Adipose tissue (tissue), 3 donors: Measurements from ENCODE around the gene HSPBAP1. TPM values are rescaled to one million over a fixed set of nuclear protein-coding genes. Genes with fewer than 3 reads are reported as not detected.

Source experiments
- H3K27ac ChIP-seq: one replicate; pipeline ENCODE4 v1.5.1; 2013; ENCODE audit warnings: low read depth, low read length
- WGBS, 3 donors: extraction: QIAGEN DNeasy Blood & Tissue Kit; methylation state at CpG; one replicate each; pipeline ENCODE4 v1.1.7; 2013; 5-methylcytosine and 5-hydroxymethylcytosine counted together
- polyA plus RNA-seq, 3 donors: library from polyadenylated mRNA; stranded (reverse); fragments of 200-250 nt; gene quantifications; one replicate each; pipeline ENCODE4 v1.2.3, GENCODE V29; 2013
- donor health status: healthy with polysubstance abuse.
- donor health status: Bipolar disorder and iron deficiency.
- donor health status: healthy.

HSPBAP1 gene
- polyA plus RNA-seq = 1 to 10 TPM; 3.0 to 9.1 (median 3.7) TPM

GRCh38 chr3:122793568-122794416 lies at the start of gene HSPBAP1:
HSPBAP1 (minus strand) TSS chr3:122793831; CDS start chr3:122793680, 151 bp downstream.
- WGBS, 3 donors = 0 to 1% (median 0%) methylated on average over 45 to 46 of the region's 46 CpGs
- peak within 1 kb of the TSS; percentile 87 for H3K27ac ChIP-seq

GRCh38 chr3:122835590-122835989 lies 42.0 kb upstream of the HSPBAP1 start:
- no peak overlapping the region for H3K27ac ChIP-seq
- WGBS, 3 donors = 92 to 97% (median 95%) methylated on average over 2 of the region's 2 CpGs

- 87 to 93% (median 89%) methylated on average over 4 of the region's 4 CpGs for WGBS, 3 donors
- H3K27ac ChIP-seq = no peak overlapping the region
Measured at GRCh38 chr3:122828281-122828680, 34.6 kb upstream of the HSPBAP1 start.

GRCh38 chr3:122826278-122826677 lies 32.6 kb upstream of the HSPBAP1 start:
- 97 to 98% (median 97%) methylated on average over 1 of the region's 1 CpG for WGBS, 3 donors
- no peak overlapping the region for H3K27ac ChIP-seq

GRCh38 chr3:122825460-122825859 lies 31.8 kb upstream of the HSPBAP1 start:
- 77 to 88% (median 79%) methylated on average over 4 of the region's 4 CpGs for WGBS, 3 donors
- H3K27ac ChIP-seq = no peak overlapping the region

GRCh38 chr3:122824465-122825381 lies 31.1 kb upstream of the HSPBAP1 start:
- no peak overlapping the region for H3K27ac ChIP-seq
- WGBS, 3 donors = 89 to 95% (median 95%) methylated on average over 7 of the region's 7 CpGs

GRCh38 chr3:122816587-122816986 lies 23.0 kb upstream of the HSPBAP1 start:
- no peak overlapping the region for H3K27ac ChIP-seq
- WGBS, 3 donors = 66 to 95% (median 92%) methylated on average over 2 of the region's 2 CpGs

GRCh38 chr3:122810734-122811133 lies 17.1 kb upstream of the HSPBAP1 start:
- no peak overlapping the region for H3K27ac ChIP-seq

- WGBS, 3 donors = 83 to 96% (median 83%) methylated on average over 2 of the region's 2 CpGs
- no peak overlapping the region for H3K27ac ChIP-seq
Measured at GRCh38 chr3:122803977-122804376, 10.3 kb upstream of the HSPBAP1 start.

- 97 to 100% (median 98%) methylated on average over 1 of the region's 1 CpG for WGBS, 3 donors
- H3K27ac ChIP-seq = no peak overlapping the region
Measured at GRCh38 chr3:122802323-122802722, 8.7 kb upstream of the HSPBAP1 start.

- 86 to 95% (median 94%) methylated on average over 3 of the region's 3 CpGs for WGBS, 3 donors
- no peak overlapping the region for H3K27ac ChIP-seq
Measured at GRCh38 chr3:122800706-122801237, 7.1 kb upstream of the HSPBAP1 start.

GRCh38 chr3:122800031-122800430 lies 6.4 kb upstream of the HSPBAP1 start:
- 76 to 98% (median 94%) methylated on average over 1 of the region's 1 CpG for WGBS, 3 donors
- H3K27ac ChIP-seq = no peak overlapping the region

GRCh38 chr3:122799322-122799721 lies 5.7 kb upstream of the HSPBAP1 start:
- H3K27ac ChIP-seq = no peak overlapping the region
- WGBS, 3 donors = 80 to 89% (median 87%) methylated on average over 2 of the region's 2 CpGs

- H3K27ac ChIP-seq = no peak overlapping the region
- WGBS, 3 donors = 81 to 86% (median 82%) methylated on average over 3 of the region's 3 CpGs
Measured at GRCh38 chr3:122797291-122797690, 3.7 kb upstream of the HSPBAP1 start.

- no peak overlapping the region for H3K27ac ChIP-seq
- 17 to 28% (median 27%) methylated on average over 11 of the region's 11 CpGs for WGBS, 3 donors
Measured at GRCh38 chr3:122795674-122796195, 2.1 kb upstream of the HSPBAP1 start.

GRCh38 chr3:122794779-122795673 lies 1.4 kb upstream of the HSPBAP1 start, which contains the start of gene SLC49A4:
SLC49A4 (plus strand) TSS chr3:122795069; CDS start chr3:122795193, 124 bp downstream.
- H3K27ac ChIP-seq = peak within 1 kb of the TSS; percentile 87
- WGBS, 3 donors = 0 to 1% (median 1%) methylated on average over 70 to 84 of the region's 84 CpGs

GRCh38 chr3:122794483-122794778 lies 800 bp upstream of the HSPBAP1 start:
- H3K27ac ChIP-seq = peak overlapping the region; percentile 87

More at GRCh38 chr3:122794483-122794778, 800 bp upstream of the HSPBAP1 start:
- 1% methylated on average over 6 of the region's 6 CpGs for WGBS, 3 donors
